ENCODE results near the gene ISLR. TPM values are rescaled to one million over a fixed set of nuclear protein-coding genes. Genes with fewer than 3 reads are reported as not detected.

ISLR gene
- total and polyA plus RNA-seq, 2 of the 8 experiments (the other 6 are each of a cell fraction or from before 2014, with no cell fraction given): 0.29 to 0.35 TPM

DNA sequence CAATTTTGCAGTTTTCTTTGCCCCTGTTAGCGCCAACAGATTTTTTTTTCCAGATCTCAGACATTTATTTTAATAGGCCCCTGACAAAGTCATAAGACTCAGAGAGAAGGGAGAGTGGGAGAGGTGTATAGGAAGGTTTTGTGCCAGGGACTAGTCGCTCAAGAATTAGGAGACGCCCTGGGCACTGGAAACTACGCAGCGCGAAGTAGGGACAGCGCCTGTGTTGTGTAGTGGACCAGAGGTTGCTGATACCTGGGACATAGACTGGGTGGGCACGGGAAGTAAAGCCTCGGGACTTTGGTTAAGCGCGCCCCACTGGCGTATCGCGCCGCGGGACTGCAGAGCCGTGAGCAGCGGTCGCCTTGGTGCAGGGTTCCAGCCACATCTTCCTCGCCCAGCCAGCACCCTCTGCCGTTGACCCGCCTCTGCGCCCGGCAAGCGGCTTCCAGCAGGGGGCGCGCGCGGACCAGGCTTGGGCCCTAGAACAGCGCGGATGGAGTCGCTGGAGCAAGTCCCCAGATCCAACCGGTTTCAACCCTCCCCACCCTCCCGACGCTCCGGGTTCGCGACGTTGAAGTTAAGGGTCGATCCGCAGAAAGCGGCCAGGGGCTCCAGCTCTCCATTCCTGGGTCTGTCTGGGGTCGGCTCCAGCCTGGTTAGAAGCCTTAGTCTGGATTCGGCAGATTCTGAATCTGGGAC lies 46.1 kb upstream of the ISLR start (continued):
- no peak for TF ChIP-seq RXRA (IDR thresholded peaks at IDR 0.05; ENCODE audit: insufficient read depth, low read depth, low read length)
- no peak for TF ChIP-seq BACH1 (IDR thresholded peaks at IDR 0.05; ENCODE audit: low read length)
- TF ChIP-seq CBX8 (IDR thresholded peaks at IDR 0.05; ENCODE audit: borderline replicate concordance, low read depth, low read length): no peak
- no peak for TF ChIP-seq SP1 (IDR thresholded peaks at IDR 0.05; ENCODE audit: low read depth, low read length)
- no peak for TF ChIP-seq BCL11A (IDR thresholded peaks at IDR 0.05; ENCODE audit: low read depth in 2 of 2, low read length in 2 of 2)
- peak; percentile 30; the same call in 1 of the 2 replicates for TF ChIP-seq YY1 (IDR thresholded peaks at IDR 0.05; ENCODE audit: low read depth, low read length)
- TF ChIP-seq NRF1 (IDR thresholded peaks at IDR 0.05; ENCODE audit: low read depth, low read length): no peak
- no peak for TF ChIP-seq ZNF274 (IDR thresholded peaks at IDR 0.05; ENCODE audit: borderline replicate concordance, extremely low read depth, low read length)
- no peak for TF ChIP-seq MAFK (IDR thresholded peaks at IDR 0.05; ENCODE audit: low read depth, low read length)
- no peak for TF ChIP-seq KDM5A (IDR thresholded peaks at IDR 0.05; ENCODE audit: low read length)
- TF ChIP-seq SP2 (IDR thresholded peaks at IDR 0.05; ENCODE audit: low read length): no peak
- TF ChIP-seq SIN3A (conservative IDR thresholded peaks at IDR 0.05 in 1 of 2, IDR thresholded peaks at IDR 0.05 in 1 of 2; ENCODE audit: low read depth in 1 of 2, low read length in 2 of 2): no peak; a peak in 1 of 4 replicates
- TF ChIP-seq POLR2AphosphoS5 (IDR thresholded peaks at IDR 0.05; ENCODE audit: low read depth, low read length): no peak
- TF ChIP-seq BRCA1 (IDR thresholded peaks at IDR 0.05; ENCODE audit: low read depth, low read length): no peak
- TF ChIP-seq HDAC2 (IDR thresholded peaks at IDR 0.05; ENCODE audit: borderline replicate concordance in 1 of 2, low read depth in 2 of 2, low read length in 2 of 2): no peak
- no peak for TF ChIP-seq SIRT6 (IDR thresholded peaks at IDR 0.05; ENCODE audit: low read length)
- TF ChIP-seq EGR1 (IDR thresholded peaks at IDR 0.05; ENCODE audit: borderline replicate concordance, low read depth, low read length): no peak
- no peak for TF ChIP-seq KDM4A (IDR thresholded peaks at IDR 0.05; ENCODE audit: low read depth, low read length, severe bottlenecking)
- no peak for TF ChIP-seq EP300 (IDR thresholded peaks at IDR 0.05; ENCODE audit: borderline replicate concordance in 1 of 2, low read depth in 2 of 2, low read length in 2 of 2)
- no peak for TF ChIP-seq CHD1 (IDR thresholded peaks at IDR 0.05; ENCODE audit: low read depth, low read length)
- TF ChIP-seq NANOG (IDR thresholded peaks at IDR 0.05; ENCODE audit: insufficient read depth, low read depth, low read length, poor library complexity, severe bottlenecking): no peak
- no peak for TF ChIP-seq RNF2 (IDR thresholded peaks at IDR 0.05; ENCODE audit: borderline replicate concordance, low read depth, low read length, missing control alignments, poor library complexity, severe bottlenecking)
- TF ChIP-seq POLR2A (IDR thresholded peaks at IDR 0.05; ENCODE audit: control extremely low read depth in 1 of 2, low read depth in 2 of 2, low read length in 2 of 2): no peak
- TF ChIP-seq TEAD4 (IDR thresholded peaks at IDR 0.05; ENCODE audit: low read depth, low read length): no peak
- peak; percentile 53; the same call in 1 of the 2 replicates for TF ChIP-seq CREB1 (IDR thresholded peaks at IDR 0.05)
- TF ChIP-seq SRF (IDR thresholded peaks at IDR 0.05; ENCODE audit: low read depth, low read length): no peak

All from H1 (cell line).